ENCODE measurements around the gene GPR162.

GPR162 gene

GRCh38 chr12:6799147-6799546, 22.5 kb upstream of the GPR162 start:
- intact Hi-C loops (cut with DNase I; ENCODE audit: low total_unique reads): no loop called here
- Histone ChIP-seq H3K4me1 (no peaks in the 10 kb centered on the region), H3K27me3 (peaks cover 0 to 8% of the 10 kb centered on the region in 2 donors), H3K4me3 (no peak overlapping the region), H3K9me3 (no peaks in the 10 kb centered on the region), H3K27ac (no peak overlapping the region), H3K36me3 (no peaks in the 10 kb centered on the region)
- no peak for DNase-seq
- no peak for TF ChIP-seq CTCF (IDR thresholded peaks at IDR 0.05)

- no peaks in the 10 kb centered on the region for H3K9me3 ChIP-seq
- no peaks in the 10 kb centered on the region for H3K36me3 ChIP-seq
- no peak for TF ChIP-seq CTCF (IDR thresholded peaks at IDR 0.05)
- intact Hi-C loops (cut with DNase I; ENCODE audit: low total_unique reads): no loop called here
- H3K27ac ChIP-seq: no peak overlapping the region
- H3K4me1 ChIP-seq: no peaks in the 10 kb centered on the region
- no peak for DNase-seq
- H3K4me3 ChIP-seq: no peak overlapping the region
- no peaks in the 10 kb centered on the region for H3K27me3 ChIP-seq
Measured at GRCh38 chr12:6807170-6807569, 14.5 kb upstream of the GPR162 start.

- Histone ChIP-seq H3K9me3 (no peaks in the 10 kb centered on the region), H3K4me3 (no peak overlapping the region), H3K27me3 (no peaks in the 10 kb centered on the region), H3K27ac (no peak overlapping the region), H3K4me1 (no peaks in the 10 kb centered on the region), H3K36me3 (no peaks in the 10 kb centered on the region)
- no peak for DNase-seq
- intact Hi-C loops (cut with DNase I; ENCODE audit: low total_unique reads): no loop called here
- no peak for TF ChIP-seq CTCF (IDR thresholded peaks at IDR 0.05)
Measured at GRCh38 chr12:6809056-6809455, 12.6 kb upstream of the GPR162 start.

- peaks cover 0 to 10% of the 10 kb centered on the region in 2 donors for H3K27me3 ChIP-seq
- H3K9me3 ChIP-seq: no peaks in the 10 kb centered on the region
- H3K36me3 ChIP-seq: no peaks in the 10 kb centered on the region
- H3K4me3 ChIP-seq: no peak overlapping the region
- intact Hi-C loops (cut with DNase I; ENCODE audit: low total_unique reads): no loop called here
- no peak for TF ChIP-seq CTCF (IDR thresholded peaks at IDR 0.05)
- H3K4me1 ChIP-seq: no peaks in the 10 kb centered on the region
- no peak for DNase-seq
- no peak overlapping the region for H3K27ac ChIP-seq
Measured at GRCh38 chr12:6810758-6811157, 10.9 kb upstream of the GPR162 start.

- intact Hi-C loops (cut with DNase I; ENCODE audit: low total_unique reads): no loop called here
- Histone ChIP-seq H3K36me3 (no peaks in the 10 kb centered on the region), H3K27ac (no peak overlapping the region), H3K27me3 (peaks cover 0 to 14% of the 10 kb centered on the region in 2 donors), H3K4me3 (no peak overlapping the region), H3K9me3 (no peaks in the 10 kb centered on the region), H3K4me1 (no peaks in the 10 kb centered on the region)
- DNase-seq: no peak
- no peak for TF ChIP-seq CTCF (IDR thresholded peaks at IDR 0.05)
Measured at GRCh38 chr12:6813363-6813762, 8.3 kb upstream of the GPR162 start.

- H3K9me3 ChIP-seq: no peaks in the 10 kb centered on the region
- no peak overlapping the region for H3K4me3 ChIP-seq
- H3K27ac ChIP-seq: no peak overlapping the region
- H3K36me3 ChIP-seq: no peaks in the 10 kb centered on the region
- H3K27me3 ChIP-seq: peaks cover 0 to 43% of the 10 kb centered on the region in 2 donors
- intact Hi-C loops (cut with DNase I; ENCODE audit: low total_unique reads): no loop called here
- no peak for DNase-seq
- no peak for TF ChIP-seq CTCF (IDR thresholded peaks at IDR 0.05)
- peaks cover 0 to 6% (median 5%) of the 10 kb centered on the region in 4 donors for H3K4me1 ChIP-seq
Measured at GRCh38 chr12:6816598-6816997, 5.0 kb upstream of the GPR162 start.
